Thoracic aorta (tissue), 2 donors: ENCODE measurements around the gene RIC3. TPM values are rescaled to one million over a fixed set of nuclear protein-coding genes. Genes with fewer than 3 reads are reported as not detected.

Source experiments
- ATAC-seq: fragments of 150-250 bp; one replicate; pipeline ENCODE4 v1.8.0; 2017; ENCODE audit warnings: low read depth; ENCODE audit not compliant: insufficient number of reproducible peaks, low FRiP score
- DNase-seq: peaks from one replicate; pipeline ENCODE4 v3.0.0-alpha.2; 2020; ENCODE audit warnings: low spot score
- H3K27ac ChIP-seq, 2 donors: fragments of 200-600 bp; sonication (generic); 1 replicate in 1 of 2; 2 replicates in 1 of 2; pipeline ENCODE4 v1.5.1; 2016; ENCODE audit warnings: mild to moderate bottlenecking in 2 of 2, moderate library complexity in 2 of 2
- H3K27me3 ChIP-seq: fragments of 200-600 bp; sonication (generic); replicated peaks from 2 replicates; pipeline ENCODE4 v1.6.0; 2016; ENCODE audit warnings: mild to moderate bottlenecking; ENCODE audit not compliant: insufficient read depth
- H3K36me3 ChIP-seq: fragments of 200-600 bp; sonication (generic); one replicate; pipeline ENCODE4 v1.5.1; 2016
- H3K4me1 ChIP-seq, 2 donors: fragments of 200-600 bp; sonication (generic); 1 replicate in 1 of 2; 2 replicates in 1 of 2; pipeline versions ENCODE4 v1.5.1 to v1.6.0; 2016; ENCODE audit warnings: low read depth in 2 of 2, mild to moderate bottlenecking in 1 of 2; ENCODE audit not compliant: control insufficient read depth in 1 of 2
- H3K4me3 ChIP-seq: fragments of 200-600 bp; sonication (generic); 2 replicates; pipeline ENCODE4 v1.5.1; 2016; ENCODE audit warnings: mild to moderate bottlenecking
- H3K9me3 ChIP-seq: fragments of 200-600 bp; sonication (generic); 2 replicates; pipeline ENCODE4 v1.5.1; 2016
- CTCF ChIP-seq: fragments of 200-600 bp; sonication (generic); IDR thresholded peaks from one replicate; pipeline ENCODE4 v1.5.1; 2019; ENCODE audit warnings: antibody characterized with exemption
- total RNA-seq, 2 donors: library from RNA; depleted of rRNA; stranded (reverse); fragments of >200 nt; gene quantifications; one replicate each; pipeline versions ENCODE4 v1.1.0 to v1.2.3, GENCODE V29; 2016

Gene RIC3
- total RNA-seq, 2 donors from 2014 or later = 13.1 to 17.7 TPM

- H3K27ac ChIP-seq = no peak overlapping the region
- H3K36me3 ChIP-seq = peaks cover 17% of the 10 kb centered on the region
- no peak overlapping the region for H3K4me3 ChIP-seq
- no peak for TF ChIP-seq CTCF
- no peaks in the 10 kb centered on the region for H3K27me3 ChIP-seq
- no peak for ATAC-seq
- DNase-seq = no peak
- no peaks in the 10 kb centered on the region for H3K9me3 ChIP-seq
- H3K4me1 ChIP-seq = no peaks in the 10 kb centered on the region
Observed at GRCh38 chr11:8105666-8106065, 63.2 kb downstream of the RIC3 start.

- Histone ChIP-seq H3K4me3 (no peak overlapping the region), H3K4me1 (no peaks in the 10 kb centered on the region), H3K36me3 (peaks cover 18% of the 10 kb centered on the region), H3K9me3 (no peaks in the 10 kb centered on the region), H3K27me3 (no peaks in the 10 kb centered on the region), H3K27ac (no peak overlapping the region)
- DNase-seq = no peak
- TF ChIP-seq CTCF = no peak
- ATAC-seq = no peak
Observed at GRCh38 chr11:8105133-8105532, 63.7 kb downstream of the RIC3 start.

DNA sequence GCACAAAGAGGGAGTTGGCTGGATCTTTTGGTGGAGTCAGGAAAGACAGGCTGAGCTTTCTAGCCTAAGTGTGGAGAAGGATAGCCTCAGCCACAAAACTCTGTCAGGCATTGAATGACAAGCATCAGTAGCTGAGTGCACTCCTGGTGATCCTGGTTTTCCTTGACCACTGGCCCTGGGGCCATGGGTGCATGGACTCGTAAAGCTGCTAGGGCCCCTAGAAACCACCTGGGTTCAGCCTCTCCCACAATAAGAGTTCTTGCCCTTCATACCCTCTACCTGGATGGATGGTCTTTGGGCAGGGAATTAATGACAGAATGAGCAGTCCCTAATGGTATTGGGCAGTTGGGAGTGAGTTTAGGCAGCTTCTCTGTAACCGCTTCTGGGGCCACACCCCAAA, 64.9 kb downstream of the RIC3 start:
- no peak for TF ChIP-seq CTCF
- H3K27me3 ChIP-seq = no peaks in the 10 kb centered on the region
- H3K4me1 ChIP-seq = no peaks in the 10 kb centered on the region
- H3K27ac ChIP-seq = no peak overlapping the region
- DNase-seq = no peak
- H3K36me3 ChIP-seq = peaks cover 20% of the 10 kb centered on the region
- no peaks in the 10 kb centered on the region for H3K9me3 ChIP-seq
- no peak for ATAC-seq
- no peak overlapping the region for H3K4me3 ChIP-seq

DNA sequence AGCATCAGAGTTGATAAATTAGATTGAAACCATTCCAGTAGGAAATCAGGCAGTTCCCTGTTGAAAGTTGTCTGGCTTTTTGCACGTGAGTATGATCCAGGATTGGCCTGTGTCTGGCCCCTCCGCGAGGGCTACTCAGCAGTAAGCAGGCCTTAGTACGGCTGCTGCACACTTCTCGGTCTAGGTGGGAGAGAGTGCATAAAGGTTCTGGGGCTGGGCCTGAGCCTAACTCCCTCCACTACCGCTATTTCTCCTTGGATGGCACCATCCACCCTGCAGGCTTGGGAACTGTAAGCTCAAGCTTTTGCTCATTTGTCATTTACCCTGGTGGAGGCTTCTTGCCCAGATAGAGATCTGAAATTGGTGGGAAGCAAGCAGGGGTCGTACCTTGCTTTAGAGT, 65.9 kb downstream of the RIC3 start:
- no peak for DNase-seq
- Histone ChIP-seq H3K9me3 (no peaks in the 10 kb centered on the region), H3K27me3 (no peaks in the 10 kb centered on the region), H3K4me1 (no peaks in the 10 kb centered on the region), H3K36me3 (peaks cover 20% of the 10 kb centered on the region), H3K4me3 (no peak overlapping the region), H3K27ac (no peak overlapping the region)
- no peak for ATAC-seq
- TF ChIP-seq CTCF = no peak

- H3K27me3 ChIP-seq = no peaks in the 10 kb centered on the region
- ATAC-seq (no peak), DNase-seq (no peak)
- no peaks in the 10 kb centered on the region for H3K9me3 ChIP-seq
- H3K36me3 ChIP-seq = peaks cover 24% of the 10 kb centered on the region
- no peak overlapping the region for H3K27ac ChIP-seq
- no peaks in the 10 kb centered on the region for H3K4me1 ChIP-seq
- no peak overlapping the region for H3K4me3 ChIP-seq
- TF ChIP-seq CTCF = no peak
Observed at GRCh38 chr11:8102296-8102915, 66.4 kb downstream of the RIC3 start.
